ENCODE data around the gene GBA2.

GBA2 gene

GRCh38 chr9:35763181-35763580 lies 14.2 kb upstream of the GBA2 start:
- Histone ChIP-seq H3K27me3 (ENCODE audit: insufficient read depth, low read length) (no peaks in the 10 kb centered on the region), H3K27ac (ENCODE audit: low read length) (no peak overlapping the region), H3K4me3 (ENCODE audit: low read length) (no peak overlapping the region), H3K9ac (ENCODE audit: low read depth, low read length) (no peak overlapping the region), H3K36me3 (ENCODE audit: insufficient read depth, low read depth, low read length) (0 out of 2 replicates have a peak, but pooled peaks cover 4% of the 10 kb centered on the region), H3K9me3 (ENCODE audit: insufficient read depth, low read depth, low read length) (no peaks in the 10 kb centered on the region), H3K4me1 (ENCODE audit: insufficient read depth, low read length) (peaks cover 4% of the 10 kb centered on the region)

GRCh38 chr9:35760651-35761050 lies 11.6 kb upstream of the GBA2 start:
- H3K27ac ChIP-seq (ENCODE audit: low read length), result no peak overlapping the region
- H3K9ac ChIP-seq (ENCODE audit: low read depth, low read length), result no peak overlapping the region
- H3K36me3 ChIP-seq (ENCODE audit: insufficient read depth, low read depth, low read length), result 0 out of 2 replicates have a peak, but pooled peaks cover 4% of the 10 kb centered on the region
- H3K4me3 ChIP-seq (ENCODE audit: low read length), result no peak overlapping the region
- no peaks in the 10 kb centered on the region for H3K27me3 ChIP-seq (ENCODE audit: insufficient read depth, low read length)
- H3K9me3 ChIP-seq (ENCODE audit: insufficient read depth, low read depth, low read length), result no peaks in the 10 kb centered on the region
- H3K4me1 ChIP-seq (ENCODE audit: insufficient read depth, low read length), result peaks cover 9% of the 10 kb centered on the region

- no peak overlapping the region for H3K27ac ChIP-seq (ENCODE audit: low read length)
- H3K9ac ChIP-seq (ENCODE audit: low read depth, low read length), result no peak overlapping the region
- no peaks in the 10 kb centered on the region for H3K9me3 ChIP-seq (ENCODE audit: insufficient read depth, low read depth, low read length)
- H3K4me3 ChIP-seq (ENCODE audit: low read length), result no peak overlapping the region
- peaks cover 9% of the 10 kb centered on the region for H3K4me1 ChIP-seq (ENCODE audit: insufficient read depth, low read length)
- H3K27me3 ChIP-seq (ENCODE audit: insufficient read depth, low read length), result no peaks in the 10 kb centered on the region
- H3K36me3 ChIP-seq (ENCODE audit: insufficient read depth, low read depth, low read length), result peaks cover 7% of the 10 kb centered on the region; the same call in 1 of the 2 replicates
These were observed 10.8 kb upstream of the GBA2 start for GRCh38 chr9:35759795-35760194.

- peaks cover 9% of the 10 kb centered on the region for H3K4me1 ChIP-seq (ENCODE audit: insufficient read depth, low read length)
- peaks cover 19% of the 10 kb centered on the region; the same call in 1 of the 2 replicates for H3K36me3 ChIP-seq (ENCODE audit: insufficient read depth, low read depth, low read length)
- peak overlapping the region; percentile 74 for H3K4me3 ChIP-seq (ENCODE audit: low read length)
- H3K27ac ChIP-seq (ENCODE audit: low read length), result no peak overlapping the region
- H3K9me3 ChIP-seq (ENCODE audit: insufficient read depth, low read depth, low read length), result no peaks in the 10 kb centered on the region
- H3K9ac ChIP-seq (ENCODE audit: low read depth, low read length), result no peak overlapping the region
- no peaks in the 10 kb centered on the region for H3K27me3 ChIP-seq (ENCODE audit: insufficient read depth, low read length)
These were observed 9.5 kb upstream of the GBA2 start for GRCh38 chr9:35758475-35759050.

- H3K27me3 ChIP-seq (ENCODE audit: insufficient read depth, low read length), result no peaks in the 10 kb centered on the region
- peak overlapping the region; percentile 74 for H3K4me3 ChIP-seq (ENCODE audit: low read length)
- H3K4me1 ChIP-seq (ENCODE audit: insufficient read depth, low read length), result peaks cover 9% of the 10 kb centered on the region
- H3K27ac ChIP-seq (ENCODE audit: low read length), result no peak overlapping the region
- no peaks in the 10 kb centered on the region for H3K9me3 ChIP-seq (ENCODE audit: insufficient read depth, low read depth, low read length)
- H3K9ac ChIP-seq (ENCODE audit: low read depth, low read length), result peak overlapping the region; percentile 87; the same call in 1 of the 2 replicates
- peaks cover 26% of the 10 kb centered on the region; the same call in 1 of the 2 replicates for H3K36me3 ChIP-seq (ENCODE audit: insufficient read depth, low read depth, low read length)
These were observed 8.9 kb upstream of the GBA2 start for GRCh38 chr9:35757892-35758275.

- Histone ChIP-seq H3K4me1 (ENCODE audit: insufficient read depth, low read length) (peaks cover 9% of the 10 kb centered on the region), H3K9me3 (ENCODE audit: insufficient read depth, low read depth, low read length) (no peaks in the 10 kb centered on the region), H3K4me3 (ENCODE audit: low read length) (peak overlapping the region; percentile 74), H3K36me3 (ENCODE audit: insufficient read depth, low read depth, low read length) (peaks cover 31% of the 10 kb centered on the region), H3K9ac (ENCODE audit: low read depth, low read length) (peak overlapping the region; percentile 87), H3K27ac (ENCODE audit: low read length) (peak overlapping the region; percentile 2), H3K27me3 (ENCODE audit: insufficient read depth, low read length) (no peaks in the 10 kb centered on the region)
These were observed 8.3 kb upstream of the GBA2 start for GRCh38 chr9:35757226-35757891.

- peaks cover 9% of the 10 kb centered on the region for H3K4me1 ChIP-seq (ENCODE audit: insufficient read depth, low read length)
These were observed 7.5 kb upstream of the GBA2 start for GRCh38 chr9:35756275-35757225.

GRCh38 chr9:35755071-35755470 lies 6.0 kb upstream of the GBA2 start:
- Histone ChIP-seq H3K27me3 (ENCODE audit: insufficient read depth, low read length) (no peaks in the 10 kb centered on the region), H3K36me3 (ENCODE audit: insufficient read depth, low read depth, low read length) (peaks cover 43% of the 10 kb centered on the region), H3K9me3 (ENCODE audit: insufficient read depth, low read depth, low read length) (no peaks in the 10 kb centered on the region), H3K4me3 (ENCODE audit: low read length) (no peak overlapping the region), H3K27ac (ENCODE audit: low read length) (no peak overlapping the region), H3K4me1 (ENCODE audit: insufficient read depth, low read length) (peaks cover 9% of the 10 kb centered on the region), H3K9ac (ENCODE audit: low read depth, low read length) (no peak overlapping the region)

More at GRCh38 chr9:35756275-35757225, 7.5 kb upstream of the GBA2 start:
- no peaks in the 10 kb centered on the region for H3K9me3 ChIP-seq (ENCODE audit: insufficient read depth, low read depth, low read length)
- peak overlapping the region; percentile 11 for H3K27ac ChIP-seq (ENCODE audit: low read length)
- H3K27me3 ChIP-seq (ENCODE audit: insufficient read depth, low read length), result no peaks in the 10 kb centered on the region
- peaks cover 40% of the 10 kb centered on the region for H3K36me3 ChIP-seq (ENCODE audit: insufficient read depth, low read depth, low read length)
- H3K9ac ChIP-seq (ENCODE audit: low read depth, low read length), result peak overlapping the region; percentile 87; the same call in 1 of the 2 replicates
- H3K4me3 ChIP-seq (ENCODE audit: low read length), result peak overlapping the region; percentile 74

GRCh38 chr9:35754264-35754663 lies 5.2 kb upstream of the GBA2 start, which contains the start of gene MSMP:
MSMP (minus strand) TSS chr9:35754276; CDS start chr9:35754129, 147 bp downstream.
- Histone ChIP-seq H3K27me3 (ENCODE audit: insufficient read depth, low read length) (no peaks in the 10 kb centered on the region), H3K36me3 (ENCODE audit: insufficient read depth, low read depth, low read length) (peaks cover 43% of the 10 kb centered on the region), H3K9ac (ENCODE audit: low read depth, low read length) (no peak within 1 kb of the TSS), H3K9me3 (ENCODE audit: insufficient read depth, low read depth, low read length) (no peaks in the 10 kb centered on the region), H3K27ac (ENCODE audit: low read length) (no peak within 1 kb of the TSS), H3K4me3 (ENCODE audit: low read length) (no peak within 1 kb of the TSS), H3K4me1 (ENCODE audit: insufficient read depth, low read length) (peaks cover 13% of the 10 kb centered on the region)

GRCh38 chr9:35753466-35753865 lies 4.4 kb upstream of the GBA2 start:
- Histone ChIP-seq H3K9me3 (ENCODE audit: insufficient read depth, low read depth, low read length) (no peaks in the 10 kb centered on the region), H3K4me3 (ENCODE audit: low read length) (no peak overlapping the region), H3K27ac (ENCODE audit: low read length) (no peak overlapping the region), H3K36me3 (ENCODE audit: insufficient read depth, low read depth, low read length) (peaks cover 43% of the 10 kb centered on the region), H3K9ac (ENCODE audit: low read depth, low read length) (no peak overlapping the region), H3K27me3 (ENCODE audit: insufficient read depth, low read length) (no peaks in the 10 kb centered on the region), H3K4me1 (ENCODE audit: insufficient read depth, low read length) (peaks cover 12% of the 10 kb centered on the region)

- Histone ChIP-seq H3K36me3 (ENCODE audit: insufficient read depth, low read depth, low read length) (peaks cover 48% of the 10 kb centered on the region), H3K9me3 (ENCODE audit: insufficient read depth, low read depth, low read length) (no peaks in the 10 kb centered on the region), H3K27me3 (ENCODE audit: insufficient read depth, low read length) (no peaks in the 10 kb centered on the region), H3K4me1 (ENCODE audit: insufficient read depth, low read length) (peaks cover 21% of the 10 kb centered on the region), H3K27ac (ENCODE audit: low read length) (no peak overlapping the region), H3K9ac (ENCODE audit: low read depth, low read length) (peak overlapping the region; percentile 82; the same call in 1 of the 2 replicates), H3K4me3 (ENCODE audit: low read length) (peak overlapping the region; percentile 92)
These were observed 1.2 kb upstream of the GBA2 start for GRCh38 chr9:35750256-35750531.

All from iPS-20b (cell line).